Activated naive CD8-positive, alpha-beta T cell treated with anti-CD3 and anti-CD28 coated beads, Interleukin-2, amount 50 U/mL, for 16 hours (primary cell): ENCODE data around the gene KLC3.
"Not testable (repeated sequence)": the region's sequence is repeated elsewhere in the genome, so short reads cannot be mapped to it uniquely, and the experiment has no call there.

Experiments
- DNase-seq: peaks from one replicate; pipeline ENCODE4 v3.0.0-alpha.2; 2020; ENCODE audit warnings: low read depth, low spot score

The KLC3 gene

DNA sequence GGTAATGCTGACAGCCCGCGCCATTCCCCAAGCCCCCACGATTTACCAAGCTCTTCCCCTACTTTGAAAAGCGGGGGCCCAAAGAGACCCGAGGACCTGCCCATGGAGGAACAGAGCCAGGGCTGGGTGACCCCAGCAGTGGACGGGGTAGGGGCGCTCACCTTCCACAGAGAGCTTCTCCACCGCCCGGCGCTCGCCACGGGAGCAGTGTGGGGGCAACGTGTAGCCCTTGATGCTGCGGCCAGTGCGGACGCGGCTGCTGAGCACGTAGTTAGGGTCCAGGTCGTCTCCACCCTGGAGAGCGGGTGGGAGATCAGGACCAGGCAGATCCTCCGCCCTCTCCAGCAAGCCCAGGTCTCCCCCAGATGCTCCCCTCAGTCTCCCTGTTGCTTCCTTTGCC, 25.2 kb upstream of the KLC3 start:
- DNase-seq = no peak

DNA sequence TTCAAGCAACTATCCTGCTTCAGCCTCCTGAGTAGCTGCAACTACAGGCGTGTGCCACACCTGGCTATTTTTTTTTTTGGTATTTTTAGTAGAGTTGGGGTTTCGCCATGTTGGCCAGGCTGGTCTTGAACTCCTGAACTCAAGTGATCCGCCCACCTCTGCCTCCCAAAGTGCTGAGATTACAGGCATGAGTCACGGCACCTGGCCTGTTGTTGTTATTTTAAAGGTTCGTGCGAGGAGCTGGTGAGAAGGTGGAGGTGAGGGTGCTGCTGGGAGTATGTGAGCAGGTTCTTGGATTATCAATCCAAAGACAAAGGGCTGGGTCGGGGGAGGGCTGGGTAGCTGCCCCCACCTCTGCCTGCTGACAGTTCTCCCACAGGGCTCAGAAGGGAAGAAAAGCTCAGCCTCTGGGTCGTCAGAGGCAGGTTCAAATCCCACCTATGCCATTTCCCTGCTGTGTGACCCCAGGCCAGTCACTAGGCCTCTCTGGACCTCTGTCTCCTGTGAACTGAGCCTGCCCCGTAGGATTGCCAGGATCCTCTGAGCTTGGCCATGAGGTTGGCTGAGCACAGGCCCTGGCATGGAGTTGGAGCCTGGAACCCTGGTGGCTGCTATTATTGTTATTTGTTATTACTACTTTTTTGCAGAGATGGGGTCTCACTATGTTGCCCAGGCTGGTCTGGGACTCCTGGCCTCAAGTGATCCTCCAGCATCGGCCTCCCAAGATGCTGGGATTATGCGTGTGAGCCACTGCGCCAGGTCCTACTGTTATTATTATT, 19.4 kb upstream of the KLC3 start:
- no peak for DNase-seq

DNA sequence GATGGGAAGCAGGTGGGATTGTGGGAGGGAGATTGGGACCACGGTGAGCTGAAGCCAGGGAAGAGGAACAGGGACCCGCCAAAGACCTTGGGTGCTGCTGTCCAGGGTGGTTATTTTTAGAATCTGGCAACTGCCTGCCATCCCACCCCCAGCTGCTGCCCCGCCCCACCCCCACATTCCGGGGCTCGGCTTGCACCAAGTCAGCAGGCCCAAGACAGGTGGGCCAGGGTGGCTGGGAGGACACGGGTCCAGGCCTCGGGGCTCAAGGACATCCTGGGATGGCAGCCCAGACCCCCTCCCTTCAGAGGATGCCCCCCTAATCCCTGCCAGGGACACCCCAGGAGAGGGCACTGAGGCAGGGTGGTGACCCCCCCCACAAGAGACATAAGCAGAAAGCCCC, 18.7 kb upstream of the KLC3 start:
- DNase-seq = no peak

DNA sequence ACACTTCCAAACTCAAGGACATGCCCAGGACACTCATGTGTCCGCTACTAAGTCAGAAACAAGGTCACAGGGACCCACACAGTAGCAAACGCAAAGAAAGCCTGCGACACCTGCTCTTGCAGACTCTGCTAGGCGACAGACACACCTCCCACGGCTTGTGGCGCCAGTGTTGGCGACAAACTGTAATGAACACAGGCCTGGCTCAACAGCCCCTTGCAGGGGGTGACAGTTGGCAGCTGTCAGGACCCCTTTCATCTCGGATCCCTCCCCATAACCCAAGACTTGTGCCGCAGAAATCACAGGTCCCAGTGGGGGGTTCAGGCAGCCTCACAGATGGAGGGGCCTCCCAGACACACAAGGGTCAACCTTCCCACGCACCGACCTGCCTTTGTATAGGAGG, 18.2 kb upstream of the KLC3 start:
- no peak for DNase-seq

DNA sequence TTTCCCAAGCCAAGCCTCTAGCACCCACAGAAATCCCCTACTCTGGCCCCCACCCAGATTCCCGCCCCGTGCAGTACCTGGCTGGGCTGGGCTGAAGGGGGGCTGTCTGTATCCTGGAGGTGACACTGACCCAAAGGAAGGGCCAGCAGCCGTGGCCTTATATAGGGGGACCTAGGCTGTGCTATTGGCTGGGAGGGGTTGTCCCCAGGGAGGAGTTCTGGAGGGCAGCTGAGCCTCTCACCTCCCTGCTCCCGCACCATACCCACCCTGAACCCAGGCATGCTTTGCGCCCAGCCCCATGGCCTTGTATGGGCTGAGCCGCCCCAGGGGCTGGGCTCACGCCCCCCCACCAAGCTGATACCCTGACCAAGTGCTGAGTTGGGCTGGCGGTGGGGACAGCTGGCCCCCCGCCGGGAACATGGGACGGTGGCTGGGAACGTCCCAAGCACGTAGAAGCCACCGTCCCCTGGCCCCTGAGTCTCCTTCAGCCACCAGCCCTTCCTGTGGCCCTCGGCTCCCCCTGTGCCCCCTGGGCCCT, 17.7 kb upstream of the KLC3 start, which contains the start of gene CKM:
CKM (minus strand) TSS at position 132 of the 538 bp plus-strand sequence. CDS start 3,162 bp downstream, outside the sequence.
- DNase-seq = no peak

DNA sequence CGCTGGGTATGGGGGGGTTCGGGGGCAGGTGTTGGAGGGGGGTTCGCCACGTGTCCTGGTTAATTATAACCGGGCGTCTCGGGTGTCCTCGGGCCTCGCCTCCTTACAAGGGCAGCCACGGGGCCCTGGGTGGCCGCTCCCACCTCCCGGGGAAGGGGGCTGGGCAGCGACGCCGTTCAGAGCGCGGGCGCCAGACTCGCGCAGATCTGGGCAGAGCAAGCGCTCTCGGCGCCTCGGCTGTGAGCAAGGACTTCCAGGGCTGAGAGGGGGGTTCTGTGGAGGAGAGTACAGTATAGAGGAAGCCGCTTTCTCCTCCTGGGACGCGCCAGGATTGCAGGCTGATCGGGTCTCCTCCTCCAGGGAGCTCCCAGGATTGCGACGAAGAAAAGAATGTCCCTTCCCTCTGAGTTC, 16.9 kb upstream of the KLC3 start:
- no peak for DNase-seq

DNA sequence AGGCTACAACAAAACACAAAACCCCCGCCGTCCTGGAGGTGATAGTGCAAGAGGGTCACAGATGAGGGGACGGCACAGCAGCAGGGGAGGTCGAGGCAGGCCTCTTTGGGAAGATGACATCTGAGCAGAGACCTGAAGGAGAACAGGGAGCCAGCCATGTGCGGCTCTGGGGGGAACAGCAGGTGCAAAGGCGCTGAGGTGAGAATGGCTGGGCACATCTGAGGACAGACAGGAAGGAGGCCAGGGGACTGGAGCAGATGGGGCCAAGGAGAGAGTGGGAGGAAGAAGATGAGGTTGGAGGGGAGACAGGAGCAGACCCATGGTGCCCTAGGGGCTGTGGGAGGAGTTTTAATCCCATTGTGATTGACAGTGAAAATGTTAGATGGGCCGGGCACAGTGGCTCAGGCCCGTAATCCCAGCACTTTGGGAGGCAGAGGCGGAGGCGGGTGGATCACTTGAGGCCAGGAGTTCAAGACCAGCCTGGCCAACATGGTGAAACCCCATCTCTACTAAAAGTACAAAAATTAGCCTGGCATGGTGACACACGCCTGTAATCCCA, 16.1 kb upstream of the KLC3 start:
- no peak for DNase-seq

DNA sequence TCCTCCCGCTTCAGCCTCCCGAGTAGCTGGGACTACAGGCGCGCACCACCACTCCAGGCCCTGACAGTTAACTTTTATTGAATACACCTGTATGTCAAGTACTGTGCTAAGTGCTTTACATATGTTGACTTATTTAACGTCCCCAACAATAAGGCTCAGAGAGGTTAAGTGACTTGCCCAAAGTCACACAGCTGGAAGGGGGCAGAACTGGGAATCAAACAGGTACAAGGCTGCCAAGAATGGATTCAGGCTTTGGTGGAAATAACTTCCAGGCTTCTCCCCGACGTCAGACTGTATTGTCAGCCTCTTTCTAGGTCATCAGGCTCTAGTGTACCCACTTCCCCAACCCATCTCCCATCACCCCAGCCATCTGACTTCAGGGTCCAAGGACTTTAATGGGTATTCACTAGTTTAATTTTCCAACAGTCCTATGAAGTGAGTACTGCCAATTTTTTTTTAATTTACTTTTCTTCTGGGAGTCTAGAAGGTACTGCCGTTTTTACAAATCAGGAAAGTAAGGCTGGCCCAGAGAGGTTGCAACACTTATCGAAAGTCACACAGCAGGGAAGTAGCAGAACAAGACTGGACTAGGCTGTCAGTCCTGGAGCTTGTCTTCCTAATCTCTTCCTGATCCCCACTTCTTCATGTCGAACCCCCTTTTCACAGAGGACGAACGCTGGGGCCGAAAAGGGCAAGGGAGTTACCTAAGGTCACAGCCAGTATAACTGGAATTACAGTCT, 13.0 kb upstream of the KLC3 start:
- DNase-seq = no peak

DNA sequence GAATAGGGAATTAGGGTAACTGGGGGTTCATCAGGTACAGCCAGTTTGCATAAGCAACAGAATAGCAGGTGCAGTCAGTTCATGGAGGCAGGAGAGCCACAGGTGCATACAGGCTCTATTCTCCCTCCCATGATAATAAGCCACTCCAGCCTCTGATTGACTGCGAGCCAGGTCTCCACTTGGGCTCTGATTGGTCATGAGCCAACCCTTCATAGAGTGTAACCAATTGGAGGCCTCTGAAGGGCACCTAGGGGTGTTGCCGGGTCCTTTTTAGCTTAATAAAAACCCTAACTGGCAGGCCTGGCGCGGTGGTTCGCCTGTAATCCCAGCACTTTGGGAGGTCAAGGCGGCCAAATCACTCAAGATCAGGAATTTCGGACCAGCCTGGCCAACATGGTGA, 9.1 kb upstream of the KLC3 start:
- DNase-seq = no peak

DNA sequence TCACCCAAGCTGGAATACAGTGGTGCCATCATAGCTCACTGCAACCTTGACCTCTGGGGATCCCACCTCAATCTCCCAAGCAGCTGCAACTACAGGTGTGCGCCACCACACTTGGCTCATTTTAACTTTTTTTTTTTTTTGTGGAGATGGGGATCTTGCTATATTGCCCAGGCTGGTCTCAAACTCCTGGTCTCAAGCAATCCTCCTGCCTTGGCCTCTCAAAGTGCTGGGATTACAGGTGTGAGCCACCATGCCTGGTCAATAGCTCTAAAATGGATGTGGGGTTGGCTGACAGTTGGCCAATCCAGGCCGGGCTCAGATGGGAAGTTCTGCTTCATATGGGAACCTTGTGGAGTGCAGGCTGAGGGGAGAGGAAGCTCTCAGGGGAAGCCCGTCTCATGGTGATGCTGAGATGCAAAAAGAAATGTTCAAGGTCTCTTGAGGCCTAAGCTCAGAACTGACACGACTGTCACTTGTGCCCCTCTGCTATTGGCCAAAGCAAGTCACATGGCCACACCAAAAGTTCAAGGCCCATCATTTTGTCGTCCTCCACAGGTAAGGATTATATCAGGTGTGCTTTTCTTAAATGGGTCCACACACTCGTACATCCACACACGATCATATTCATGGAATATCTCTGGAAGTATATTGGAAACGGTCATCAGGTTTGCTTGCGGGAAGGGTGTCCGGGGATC, 6.8 kb upstream of the KLC3 start:
- DNase-seq = no peak

DNA sequence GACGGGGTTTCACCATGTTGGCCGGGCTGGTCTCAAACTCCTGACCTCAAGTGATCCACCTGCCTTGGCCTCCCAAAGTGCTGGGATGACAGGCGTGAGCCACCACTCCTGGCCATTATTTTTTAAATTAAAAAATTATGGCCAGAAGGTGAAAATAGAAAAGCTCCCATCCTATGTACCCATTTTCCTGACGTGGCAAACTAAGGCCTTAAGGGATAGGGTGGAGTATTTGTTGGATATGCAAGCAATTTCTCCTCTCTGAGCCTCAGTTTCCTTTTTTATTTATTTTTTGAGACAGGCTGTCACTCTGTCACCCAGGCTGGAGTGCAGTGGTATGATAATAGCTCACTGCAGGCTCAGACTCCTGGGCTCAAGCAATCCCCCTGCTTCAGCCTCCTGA, 5.7 kb upstream of the KLC3 start:
- DNase-seq = not testable (repeated sequence)

DNA sequence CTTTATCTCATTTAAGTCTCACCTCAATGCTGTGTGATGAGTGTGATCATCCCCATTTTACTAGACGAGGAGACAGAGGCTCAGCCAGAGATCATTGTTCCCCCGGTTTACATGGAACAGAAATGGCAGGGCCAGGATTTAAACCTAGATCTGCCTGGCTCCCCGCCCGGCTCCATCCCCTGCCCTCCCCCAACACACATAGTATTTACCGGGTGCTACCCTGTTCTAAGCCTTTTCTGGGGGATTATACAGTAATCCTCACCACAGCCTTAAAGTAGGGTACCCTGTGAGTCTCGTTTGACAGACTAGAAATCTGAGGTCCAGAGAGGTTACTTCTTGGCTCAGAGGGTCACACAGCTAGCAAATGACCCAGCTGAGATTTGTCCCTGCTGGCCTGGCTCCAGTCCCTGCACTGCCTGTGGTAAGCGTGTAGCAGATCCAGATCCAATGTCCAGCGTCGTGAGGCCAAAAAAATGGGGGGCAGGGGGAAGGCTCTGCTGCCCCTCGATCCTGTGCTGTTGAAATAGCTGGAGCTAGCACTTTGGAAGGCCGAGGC, 3.8 kb upstream of the KLC3 start:
- no peak for DNase-seq

DNA sequence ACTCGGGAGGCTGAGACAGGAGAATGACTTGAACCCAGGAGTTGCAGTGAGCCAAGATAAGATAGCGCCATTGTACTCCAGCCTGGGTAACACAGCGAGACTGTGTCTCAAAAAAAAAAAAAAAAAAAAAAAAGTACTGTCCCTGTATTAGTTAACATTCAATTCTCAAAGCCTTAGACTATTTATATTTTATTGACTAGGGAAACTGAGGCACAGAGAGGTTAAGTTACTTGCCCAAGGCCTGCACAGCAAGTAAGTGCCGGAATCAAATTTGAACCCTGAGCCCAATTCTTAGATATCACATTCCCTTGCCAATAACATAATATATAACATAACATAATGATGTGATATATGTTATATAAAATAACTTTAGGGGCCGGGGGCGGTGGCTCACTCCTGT, 921 bp upstream of the KLC3 start:
- no peak for DNase-seq

DNA sequence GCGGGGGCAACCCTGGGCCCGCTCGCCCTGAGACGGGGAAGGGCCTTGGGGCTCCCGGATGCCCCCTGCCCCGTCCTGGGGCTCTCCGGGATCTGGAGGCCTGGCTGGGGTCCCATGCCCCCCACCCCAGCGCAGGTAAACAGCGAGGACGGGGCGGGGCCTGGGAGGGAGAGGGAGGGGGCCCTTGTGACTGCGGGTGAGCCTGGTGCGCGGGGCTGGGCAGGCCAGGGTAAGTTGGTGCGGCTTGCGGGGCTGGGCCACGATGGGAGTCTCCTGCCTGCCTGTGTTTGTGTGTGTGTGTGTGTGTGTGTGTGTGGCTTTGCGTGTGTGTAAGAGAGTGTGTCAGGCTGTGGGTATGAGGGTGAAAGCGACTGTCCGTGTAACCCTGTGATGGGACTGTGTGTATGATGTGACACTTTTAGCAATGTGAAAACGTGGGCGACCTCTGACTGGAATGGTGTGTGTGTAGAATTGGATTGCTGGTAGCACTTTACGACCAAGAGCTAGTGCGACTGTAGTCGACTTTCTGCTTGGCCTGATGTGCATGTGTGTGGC, 426 bp downstream of the KLC3 start:
- no peak for DNase-seq

DNA sequence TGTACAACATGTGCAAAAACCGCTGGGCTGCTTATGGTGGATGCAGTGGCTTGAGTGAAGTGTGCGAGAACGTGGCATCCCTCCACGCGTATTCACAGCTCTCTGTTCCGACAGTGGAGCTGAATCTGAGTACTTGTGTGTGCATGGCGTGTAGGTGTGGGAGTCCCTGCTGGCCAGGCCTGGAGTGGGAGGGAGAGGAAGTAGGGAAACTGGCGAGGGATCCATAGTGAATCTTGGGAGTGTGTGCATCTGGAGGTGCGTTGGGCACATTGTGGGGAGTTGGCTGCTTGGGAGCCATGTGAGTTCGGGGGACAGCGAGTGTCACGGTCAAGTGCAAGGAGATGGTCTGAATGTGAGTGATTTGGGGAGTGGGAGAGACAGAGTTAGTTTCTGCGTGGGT, 2.4 kb downstream of the KLC3 start:
- no peak for DNase-seq

DNA sequence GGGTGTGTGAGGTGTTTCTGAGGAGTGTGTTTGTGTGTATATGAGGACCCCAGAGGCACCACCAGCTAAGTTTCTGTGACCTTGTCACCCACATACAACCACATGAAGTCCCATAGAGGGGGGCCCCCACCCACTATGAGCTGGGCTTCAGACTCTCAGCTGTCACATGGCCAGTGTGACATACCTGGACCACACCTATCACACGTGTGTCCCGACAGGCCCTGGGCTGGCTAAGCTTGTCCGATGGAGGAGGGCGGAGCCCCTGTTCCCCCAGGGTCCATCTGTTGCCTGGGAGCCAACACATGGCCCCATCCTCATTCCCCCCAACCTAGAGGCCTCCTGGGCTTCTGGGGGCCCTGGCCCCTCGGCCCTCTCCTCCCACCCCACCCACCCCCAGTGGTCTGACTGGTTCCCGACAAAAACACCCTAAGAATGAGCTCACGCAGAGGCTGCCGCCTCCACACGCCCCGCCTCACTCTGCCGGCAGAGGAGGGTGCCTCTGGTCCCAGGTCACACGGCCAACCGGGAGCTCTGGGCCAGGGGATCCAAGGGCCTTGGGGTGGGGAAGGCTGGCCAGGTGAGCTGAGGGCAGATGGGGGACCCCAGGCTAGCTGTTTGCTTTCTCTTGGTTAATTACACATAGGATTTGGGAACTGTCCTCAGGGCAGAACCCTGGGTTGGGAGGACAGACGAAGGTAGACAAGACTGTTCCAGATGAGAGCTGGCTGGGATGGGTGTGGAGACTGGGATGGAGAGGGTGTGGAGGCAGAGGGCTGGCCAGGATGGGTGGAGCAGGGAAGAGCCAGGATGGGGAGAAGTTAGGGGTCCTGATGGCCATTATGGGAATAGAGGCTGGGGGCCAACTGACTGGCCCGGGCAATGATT, 4.3 kb downstream of the KLC3 start:
- no peak for DNase-seq

DNA sequence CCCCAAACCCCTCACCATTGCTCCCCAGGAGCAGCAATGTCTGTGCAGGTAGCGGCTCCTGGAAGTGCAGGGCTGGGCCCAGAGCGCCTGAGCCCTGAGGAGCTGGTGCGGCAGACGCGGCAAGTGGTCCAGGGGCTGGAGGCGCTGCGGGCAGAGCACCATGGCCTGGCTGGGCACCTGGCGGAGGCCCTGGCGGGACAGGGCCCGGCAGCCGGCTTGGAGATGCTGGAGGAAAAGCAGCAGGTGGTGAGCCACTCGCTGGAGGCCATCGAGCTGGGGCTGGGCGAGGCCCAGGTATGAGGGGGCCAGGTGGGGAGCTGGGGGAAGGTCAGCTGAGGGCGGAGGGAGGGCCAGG, 4.9 kb downstream of the KLC3 start:
- DNase-seq = no peak

DNA sequence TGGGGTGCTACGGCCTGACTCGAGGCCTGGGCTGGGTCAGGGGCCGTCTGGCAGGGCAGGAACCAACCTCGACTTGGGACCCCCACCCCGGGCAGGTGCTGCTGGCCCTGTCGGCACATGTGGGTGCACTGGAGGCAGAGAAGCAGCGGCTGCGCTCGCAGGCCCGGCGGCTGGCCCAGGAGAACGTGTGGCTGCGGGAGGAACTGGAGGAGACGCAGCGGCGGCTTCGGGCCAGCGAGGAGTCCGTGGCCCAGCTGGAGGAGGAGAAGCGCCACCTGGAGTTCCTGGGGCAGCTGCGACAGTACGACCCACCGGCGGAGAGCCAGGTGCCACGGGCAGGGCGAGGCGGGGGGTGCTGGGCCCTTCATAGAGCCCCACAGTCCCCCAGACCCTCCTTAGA, 5.9 kb downstream of the KLC3 start:
- no peak for DNase-seq

DNA sequence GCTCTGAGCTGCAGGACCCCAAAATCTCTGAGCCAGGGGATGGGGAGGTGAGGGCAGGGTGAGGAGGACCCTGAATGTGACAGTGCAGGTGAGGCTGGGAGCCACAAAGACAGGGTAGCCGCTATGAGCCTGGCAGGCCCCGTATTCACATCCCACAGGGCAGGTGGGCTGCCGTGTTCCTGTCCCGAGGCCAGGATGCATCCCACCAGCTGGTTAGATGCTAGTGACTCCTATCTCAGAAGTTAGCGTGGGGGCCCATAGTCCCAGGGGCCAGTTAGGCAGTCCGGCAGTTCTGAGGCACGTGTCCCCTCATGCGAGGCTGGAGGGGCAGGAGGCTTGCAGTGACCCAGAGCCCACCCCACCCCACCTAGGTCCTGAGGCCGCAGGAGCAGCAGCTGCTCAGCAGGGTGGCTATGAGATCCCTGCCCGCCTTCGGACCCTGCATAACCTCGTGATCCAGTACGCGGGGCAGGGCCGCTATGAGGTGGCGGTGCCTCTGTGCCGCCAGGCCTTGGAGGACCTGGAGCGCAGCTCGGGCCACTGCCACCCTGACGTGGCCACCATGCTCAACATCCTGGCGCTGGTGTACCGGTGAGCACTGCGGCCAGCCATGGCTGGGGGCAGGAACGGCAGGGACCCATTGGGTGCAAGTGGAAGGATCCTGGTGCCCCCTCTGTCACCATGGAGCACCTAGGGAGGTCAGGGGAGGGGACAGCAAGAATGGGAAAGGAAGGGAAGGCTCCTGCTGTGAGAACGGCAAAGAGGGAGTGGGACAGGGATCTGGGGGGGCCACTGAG, 7.2 kb downstream of the KLC3 start:
- no peak for DNase-seq
